ENCODE measurements around the gene CLDN12.

Gene CLDN12

GRCh38 chr7:90384433-90384832, 18.8 kb upstream of the CLDN12 start:
- H3K4me2 ChIP-seq (ENCODE audit: low read depth, low read length): no peak overlapping the region
- H3K27me3 ChIP-seq (replicated peaks; ENCODE audit: insufficient read depth, low read length): no peaks in the 10 kb centered on the region
- no peaks in the 10 kb centered on the region; the same call in 1 of the 2 replicates for H3F3A ChIP-seq (ENCODE audit: insufficient read depth, low read length)
- no peak overlapping the region for H2AFZ ChIP-seq (ENCODE audit: low read length)
- H4K20me1 ChIP-seq (ENCODE audit: insufficient read depth, low read length): no peaks in the 10 kb centered on the region
- no peak overlapping the region for H3K9ac ChIP-seq (ENCODE audit: low read length)
- TF ChIP-seq CTCF (IDR thresholded peaks at IDR 0.05; ENCODE audit: low read length) (no peak), EZH2 (optimal IDR thresholded peaks at IDR 0.05; ENCODE audit: low read depth, low read length) (no peak), EZH2phosphoT487 (IDR thresholded peaks at IDR 0.05; ENCODE audit: low read length) (no peak)
- H3K9me2 ChIP-seq (replicated peaks; ENCODE audit: insufficient read depth, low read length): no peaks in the 10 kb centered on the region
- H3K4me3 ChIP-seq (ENCODE audit: low read length): no peak overlapping the region
- H3K9me3 ChIP-seq (replicated peaks; ENCODE audit: insufficient read depth, low read length): no peaks in the 10 kb centered on the region
- no peaks in the 10 kb centered on the region for H3K4me1 ChIP-seq (ENCODE audit: low read length)
- no peaks in the 10 kb centered on the region for H3K79me2 ChIP-seq (ENCODE audit: low read length)
- H3K27ac ChIP-seq (ENCODE audit: low read length): no peak overlapping the region
- peaks cover 9% of the 10 kb centered on the region; the same call in 1 of the 2 replicates for H3K36me3 ChIP-seq (replicated peaks; ENCODE audit: insufficient read depth, low read length)
- DNase-seq: no peak

GRCh38 chr7:90387470-90388240, 15.6 kb upstream of the CLDN12 start:
- Histone ChIP-seq H3K9me3 (replicated peaks; ENCODE audit: insufficient read depth, low read length) (no peaks in the 10 kb centered on the region), H3K4me3 (ENCODE audit: low read length) (no peak overlapping the region), H3K27ac (ENCODE audit: low read length) (no peak overlapping the region), H3K79me2 (ENCODE audit: low read length) (no peaks in the 10 kb centered on the region), H2AFZ (ENCODE audit: low read length) (no peak overlapping the region), H3F3A (ENCODE audit: insufficient read depth, low read length) (no peaks in the 10 kb centered on the region), H3K4me1 (ENCODE audit: low read length) (no peaks in the 10 kb centered on the region), H3K9ac (ENCODE audit: low read length) (no peak overlapping the region), H3K36me3 (replicated peaks; ENCODE audit: insufficient read depth, low read length) (peaks cover 5% of the 10 kb centered on the region; the same call in 1 of the 2 replicates), H3K4me2 (ENCODE audit: low read depth, low read length) (no peak overlapping the region), H3K9me2 (replicated peaks; ENCODE audit: insufficient read depth, low read length) (no peaks in the 10 kb centered on the region), H3K27me3 (replicated peaks; ENCODE audit: insufficient read depth, low read length) (no peaks in the 10 kb centered on the region), H4K20me1 (ENCODE audit: insufficient read depth, low read length) (no peaks in the 10 kb centered on the region)
- DNase-seq: no peak
- TF ChIP-seq CTCF (IDR thresholded peaks at IDR 0.05; ENCODE audit: low read length) (no peak), EZH2phosphoT487 (IDR thresholded peaks at IDR 0.05; ENCODE audit: low read length) (no peak), EZH2 (optimal IDR thresholded peaks at IDR 0.05; ENCODE audit: low read depth, low read length) (no peak)

- Histone ChIP-seq H3K9me3 (replicated peaks; ENCODE audit: insufficient read depth, low read length) (no peaks in the 10 kb centered on the region), H3K4me3 (ENCODE audit: low read length) (no peak overlapping the region), H4K20me1 (ENCODE audit: insufficient read depth, low read length) (no peaks in the 10 kb centered on the region), H3K36me3 (replicated peaks; ENCODE audit: insufficient read depth, low read length) (no peaks in the 10 kb centered on the region), H3K4me1 (ENCODE audit: low read length) (no peaks in the 10 kb centered on the region), H3K27me3 (replicated peaks; ENCODE audit: insufficient read depth, low read length) (no peaks in the 10 kb centered on the region), H3K27ac (ENCODE audit: low read length) (no peak overlapping the region), H3K9me2 (replicated peaks; ENCODE audit: insufficient read depth, low read length) (no peaks in the 10 kb centered on the region), H2AFZ (ENCODE audit: low read length) (no peak overlapping the region), H3K4me2 (ENCODE audit: low read depth, low read length) (no peak overlapping the region), H3K79me2 (ENCODE audit: low read length) (no peaks in the 10 kb centered on the region), H3K9ac (ENCODE audit: low read length) (no peak overlapping the region), H3F3A (ENCODE audit: insufficient read depth, low read length) (no peaks in the 10 kb centered on the region)
- TF ChIP-seq EZH2phosphoT487 (IDR thresholded peaks at IDR 0.05; ENCODE audit: low read length) (no peak), EZH2 (optimal IDR thresholded peaks at IDR 0.05; ENCODE audit: low read depth, low read length) (no peak), CTCF (IDR thresholded peaks at IDR 0.05; ENCODE audit: low read length) (no peak)
- no peak for DNase-seq
These were observed 12.3 kb upstream of the CLDN12 start for GRCh38 chr7:90390926-90391325.

Measured in MM.1S (cell line).